HepG2 (cell line): ENCODE measurements around the gene FAM221B. TPM values are rescaled to one million over a fixed set of nuclear protein-coding genes. Genes with fewer than 3 reads are reported as not detected.

Source experiments
- AHR ChIP-seq: IDR thresholded peaks from 2 replicates; pipeline ENCODE4 v1.6.1; 2018; ENCODE audit warnings: missing genetic modification reagents, missing compliant biosample characterization
- CEBPB ChIP-seq: IDR thresholded peaks from 2 replicates; pipeline ENCODE4 v1.6.1; 2011; ENCODE audit warnings: low read depth, low read length, improper control_type of control experiment, borderline replicate concordance
- GABPB1 ChIP-seq: IDR thresholded peaks from 2 replicates; pipeline ENCODE4 v1.6.1; 2016; ENCODE audit warnings: mild to moderate bottlenecking, missing genetic modification reagents, moderate library complexity, missing compliant biosample characterization
- POLR2AphosphoS5 ChIP-seq: IDR thresholded peaks from 2 replicates; pipeline ENCODE4 v1.6.1; 2012; ENCODE audit warnings: low read depth, low read length
- SALL2 ChIP-seq: sonication (generic); formaldehyde crosslinking; IDR thresholded peaks from 2 replicates; pipeline ENCODE4 v1.8.1; 2023; ENCODE audit warnings: mild to moderate bottlenecking, missing genetic modification reagents, inconsistent platforms
- SIN3B ChIP-seq: fragments of 150-350 bp; IDR thresholded peaks from 2 replicates; pipeline ENCODE4 v1.6.1; 2014; ENCODE audit warnings: low read length
- ZNF589 ChIP-seq: sonication (generic); formaldehyde crosslinking; conservative IDR thresholded peaks from 2 replicates; pipeline ENCODE4 v1.8.0; 2022; ENCODE audit warnings: mild to moderate bottlenecking, moderate library complexity, missing genetic modification reagents
- ZNF780A ChIP-seq: sonication (generic); formaldehyde crosslinking; IDR thresholded peaks from 2 replicates; pipeline ENCODE4 v1.8.0; 2022; ENCODE audit warnings: mild to moderate bottlenecking, missing genetic modification reagents, moderate library complexity
- polyA plus RNA-seq, 8 experiments: library from polyadenylated mRNA; depleted of rRNA in 3 of 8; stranded (reverse) in 7 of 8; unstranded in 1 of 8; fragments of >200 nt; fragmentation: Illumina TruSeq in 4 of 8; extraction: Trizol in 4 of 8; gene quantifications; 2 replicates each; pipeline versions ENCODE4 v1.2.1 to v1.2.3, GENCODE V29; 2011 to 2016; ENCODE audit warnings: low read depth in 4 of 8, missing spikeins in 1 of 8, mixed read lengths in 1 of 8; ENCODE audit not compliant: insufficient read depth in 1 of 8
- total RNA-seq, 5 experiments: library from RNA; depleted of rRNA; stranded (reverse); fragments of >200 nt; fragmentation: Illumina TruSeq; extraction: Trizol; gene quantifications; 2 replicates each; pipeline ENCODE4 v1.2.3, GENCODE V29; 2016; ENCODE audit warnings: low read depth in 1 of 5
- TF ChIP-seq, protein P1 (sequence below): sonication (generic); formaldehyde crosslinking; IDR thresholded peaks from 2 replicates; pipeline ENCODE4 v1.4.0; 2020; ENCODE audit warnings: missing genetic modification reagents
- TF ChIP-seq, protein P2 (sequence below): sonication (generic); formaldehyde crosslinking; IDR thresholded peaks from 2 replicates; pipeline ENCODE4 v1.4.0; 2020; ENCODE audit warnings: low read depth, mild to moderate bottlenecking, missing genetic modification reagents
- TF ChIP-seq, protein P3 (sequence below): sonication (generic); formaldehyde crosslinking; IDR thresholded peaks from 2 replicates; pipeline ENCODE4 v1.5.0; 2020; ENCODE audit warnings: mild to moderate bottlenecking, missing genetic modification reagents
- TF ChIP-seq, protein P4 (sequence below): IDR thresholded peaks from 2 replicates; pipeline ENCODE4 v1.6.1; 2016; ENCODE audit warnings: missing biosample characterization, missing genetic modification reagents, low read depth

Gene FAM221B
- total and polyA plus RNA-seq, 2 of the 13 experiments (the other 11 are each of a cell fraction or from before 2014, with no cell fraction given), result not detected

DNA sequence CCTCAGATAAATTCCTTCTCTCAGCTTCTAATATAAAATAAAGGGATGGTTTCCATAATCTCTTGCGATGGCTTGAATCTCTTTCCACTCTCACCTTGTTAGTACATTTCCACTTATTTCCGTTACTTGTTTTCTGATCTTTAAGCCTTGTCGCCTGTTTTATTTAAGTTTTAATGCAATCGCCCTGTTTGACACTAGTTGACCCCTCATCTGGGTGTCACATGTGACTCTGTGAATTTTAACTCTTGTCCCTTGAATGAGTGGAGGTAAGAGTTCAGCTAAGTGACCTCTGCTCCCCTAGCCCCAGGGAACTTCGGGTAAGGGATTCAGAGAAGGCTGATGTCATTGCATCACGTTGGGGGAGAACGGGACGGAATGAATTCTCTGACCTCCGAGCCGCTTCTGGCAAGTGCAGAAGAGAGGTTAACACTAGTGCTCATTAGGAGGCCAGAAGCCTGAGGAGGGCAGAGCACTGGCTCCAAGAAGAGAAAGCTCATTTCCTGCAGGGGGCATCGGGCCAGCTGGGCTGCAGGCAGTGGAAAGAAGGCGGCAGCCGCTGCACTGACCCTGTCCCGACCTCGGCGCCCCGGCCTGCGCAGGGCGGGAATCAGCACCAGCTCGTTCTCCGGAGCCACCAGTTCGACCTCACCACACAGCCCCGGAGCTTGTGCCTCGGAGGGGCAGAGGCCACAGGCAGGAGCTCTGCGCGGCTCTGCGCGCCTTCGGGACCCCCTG lies 14.3 kb downstream of the FAM221B start (continued):
- TF ChIP-seq, protein P1, sequence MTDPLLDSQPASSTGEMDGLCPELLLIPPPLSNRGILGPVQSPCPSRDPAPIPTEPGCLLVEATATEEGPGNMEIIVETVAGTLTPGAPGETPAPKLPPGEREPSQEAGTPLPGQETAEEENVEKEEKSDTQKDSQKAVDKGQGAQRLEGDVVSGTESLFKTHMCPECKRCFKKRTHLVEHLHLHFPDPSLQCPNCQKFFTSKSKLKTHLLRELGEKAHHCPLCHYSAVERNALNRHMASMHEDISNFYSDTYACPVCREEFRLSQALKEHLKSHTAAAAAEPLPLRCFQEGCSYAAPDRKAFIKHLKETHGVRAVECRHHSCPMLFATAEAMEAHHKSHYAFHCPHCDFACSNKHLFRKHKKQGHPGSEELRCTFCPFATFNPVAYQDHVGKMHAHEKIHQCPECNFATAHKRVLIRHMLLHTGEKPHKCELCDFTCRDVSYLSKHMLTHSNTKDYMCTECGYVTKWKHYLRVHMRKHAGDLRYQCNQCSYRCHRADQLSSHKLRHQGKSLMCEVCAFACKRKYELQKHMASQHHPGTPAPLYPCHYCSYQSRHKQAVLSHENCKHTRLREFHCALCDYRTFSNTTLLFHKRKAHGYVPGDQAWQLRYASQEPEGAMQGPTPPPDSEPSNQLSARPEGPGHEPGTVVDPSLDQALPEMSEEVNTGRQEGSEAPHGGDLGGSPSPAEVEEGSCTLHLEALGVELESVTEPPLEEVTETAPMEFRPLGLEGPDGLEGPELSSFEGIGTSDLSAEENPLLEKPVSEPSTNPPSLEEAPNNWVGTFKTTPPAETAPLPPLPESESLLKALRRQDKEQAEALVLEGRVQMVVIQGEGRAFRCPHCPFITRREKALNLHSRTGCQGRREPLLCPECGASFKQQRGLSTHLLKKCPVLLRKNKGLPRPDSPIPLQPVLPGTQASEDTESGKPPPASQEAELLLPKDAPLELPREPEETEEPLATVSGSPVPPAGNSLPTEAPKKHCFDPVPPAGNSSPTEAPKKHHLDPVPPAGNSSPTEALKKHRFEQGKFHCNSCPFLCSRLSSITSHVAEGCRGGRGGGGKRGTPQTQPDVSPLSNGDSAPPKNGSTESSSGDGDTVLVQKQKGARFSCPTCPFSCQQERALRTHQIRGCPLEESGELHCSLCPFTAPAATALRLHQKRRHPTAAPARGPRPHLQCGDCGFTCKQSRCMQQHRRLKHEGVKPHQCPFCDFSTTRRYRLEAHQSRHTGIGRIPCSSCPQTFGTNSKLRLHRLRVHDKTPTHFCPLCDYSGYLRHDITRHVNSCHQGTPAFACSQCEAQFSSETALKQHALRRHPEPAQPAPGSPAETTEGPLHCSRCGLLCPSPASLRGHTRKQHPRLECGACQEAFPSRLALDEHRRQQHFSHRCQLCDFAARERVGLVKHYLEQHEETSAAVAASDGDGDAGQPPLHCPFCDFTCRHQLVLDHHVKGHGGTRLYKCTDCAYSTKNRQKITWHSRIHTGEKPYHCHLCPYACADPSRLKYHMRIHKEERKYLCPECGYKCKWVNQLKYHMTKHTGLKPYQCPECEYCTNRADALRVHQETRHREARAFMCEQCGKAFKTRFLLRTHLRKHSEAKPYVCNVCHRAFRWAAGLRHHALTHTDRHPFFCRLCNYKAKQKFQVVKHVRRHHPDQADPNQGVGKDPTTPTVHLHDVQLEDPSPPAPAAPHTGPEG, result peak; percentile 19; the same call in 1 of the 2 replicates
- TF ChIP-seq, protein P2, sequence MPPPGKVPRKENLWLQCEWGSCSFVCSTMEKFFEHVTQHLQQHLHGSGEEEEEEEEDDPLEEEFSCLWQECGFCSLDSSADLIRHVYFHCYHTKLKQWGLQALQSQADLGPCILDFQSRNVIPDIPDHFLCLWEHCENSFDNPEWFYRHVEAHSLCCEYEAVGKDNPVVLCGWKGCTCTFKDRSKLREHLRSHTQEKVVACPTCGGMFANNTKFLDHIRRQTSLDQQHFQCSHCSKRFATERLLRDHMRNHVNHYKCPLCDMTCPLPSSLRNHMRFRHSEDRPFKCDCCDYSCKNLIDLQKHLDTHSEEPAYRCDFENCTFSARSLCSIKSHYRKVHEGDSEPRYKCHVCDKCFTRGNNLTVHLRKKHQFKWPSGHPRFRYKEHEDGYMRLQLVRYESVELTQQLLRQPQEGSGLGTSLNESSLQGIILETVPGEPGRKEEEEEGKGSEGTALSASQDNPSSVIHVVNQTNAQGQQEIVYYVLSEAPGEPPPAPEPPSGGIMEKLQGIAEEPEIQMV (CRISPR knock-in tag), result 0 out of 2 replicates have a peak, but pooled peaks have one; percentile 37
- peak; percentile 89 for TF ChIP-seq POLR2AphosphoS5
- no peak for TF ChIP-seq ZNF780A (CRISPR knock-in tag)
- TF ChIP-seq SIN3B, result no peak
- no peak; the same call in 1 of the 2 replicates for TF ChIP-seq AHR
- peak; percentile 72; the same call in 1 of the 2 replicates for TF ChIP-seq SALL2 (CRISPR knock-in tag)
- TF ChIP-seq, protein P3, sequence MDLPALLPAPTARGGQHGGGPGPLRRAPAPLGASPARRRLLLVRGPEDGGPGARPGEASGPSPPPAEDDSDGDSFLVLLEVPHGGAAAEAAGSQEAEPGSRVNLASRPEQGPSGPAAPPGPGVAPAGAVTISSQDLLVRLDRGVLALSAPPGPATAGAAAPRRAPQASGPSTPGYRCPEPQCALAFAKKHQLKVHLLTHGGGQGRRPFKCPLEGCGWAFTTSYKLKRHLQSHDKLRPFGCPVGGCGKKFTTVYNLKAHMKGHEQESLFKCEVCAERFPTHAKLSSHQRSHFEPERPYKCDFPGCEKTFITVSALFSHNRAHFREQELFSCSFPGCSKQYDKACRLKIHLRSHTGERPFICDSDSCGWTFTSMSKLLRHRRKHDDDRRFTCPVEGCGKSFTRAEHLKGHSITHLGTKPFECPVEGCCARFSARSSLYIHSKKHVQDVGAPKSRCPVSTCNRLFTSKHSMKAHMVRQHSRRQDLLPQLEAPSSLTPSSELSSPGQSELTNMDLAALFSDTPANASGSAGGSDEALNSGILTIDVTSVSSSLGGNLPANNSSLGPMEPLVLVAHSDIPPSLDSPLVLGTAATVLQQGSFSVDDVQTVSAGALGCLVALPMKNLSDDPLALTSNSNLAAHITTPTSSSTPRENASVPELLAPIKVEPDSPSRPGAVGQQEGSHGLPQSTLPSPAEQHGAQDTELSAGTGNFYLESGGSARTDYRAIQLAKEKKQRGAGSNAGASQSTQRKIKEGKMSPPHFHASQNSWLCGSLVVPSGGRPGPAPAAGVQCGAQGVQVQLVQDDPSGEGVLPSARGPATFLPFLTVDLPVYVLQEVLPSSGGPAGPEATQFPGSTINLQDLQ (CRISPR knock-in tag), result no peak
- TF ChIP-seq ZNF589 (CRISPR knock-in tag), result no peak
- TF ChIP-seq, protein P4, sequence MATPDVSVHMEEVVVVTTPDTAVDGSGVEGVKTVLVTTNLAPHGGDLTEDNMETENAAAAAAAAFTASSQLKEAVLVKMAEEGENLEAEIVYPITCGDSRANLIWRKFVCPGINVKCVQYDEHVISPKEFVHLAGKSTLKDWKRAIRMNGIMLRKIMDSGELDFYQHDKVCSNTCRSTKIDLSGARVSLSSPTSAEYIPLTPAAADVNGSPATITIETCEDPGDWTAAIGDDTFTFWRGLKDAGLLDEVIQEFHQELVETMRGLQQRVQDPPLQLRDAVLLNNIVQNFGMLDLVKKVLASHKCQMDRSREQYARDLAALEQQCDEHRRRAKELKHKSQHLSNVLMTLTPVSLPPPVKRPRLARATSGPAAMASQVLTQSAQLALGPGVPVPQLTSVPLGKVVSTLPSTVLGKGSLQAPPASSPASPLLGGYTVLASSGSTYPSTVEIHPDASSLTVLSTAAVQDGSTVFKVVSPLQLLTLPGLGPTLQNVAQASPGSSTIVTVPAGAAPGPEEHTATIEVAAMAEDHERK (CRISPR knock-in tag), result no peak
- peak; percentile 83; the same call in 1 of the 2 replicates for TF ChIP-seq CEBPB
- peak; percentile 72; the same call in 1 of the 2 replicates for TF ChIP-seq GABPB1 (CRISPR knock-in tag)
